HCT116 (cell line): ENCODE measurements around the gene DNM1. TPM values are rescaled to one million over a fixed set of nuclear protein-coding genes. Genes with fewer than 3 reads are reported as not detected.

Experiments
- ATAC-seq: fragments of 200-7000 bp; cut with Tn5 transposase; 2 replicates; pipeline ENCODE4 v1.9.1; 2020; ENCODE audit warnings: mild to moderate bottlenecking, moderate library complexity
- BruUV-seq: library from RNA; stranded (reverse); fragments of 400-500 nt; replicated peaks from 2 replicates; lab custom pipeline; 2021; lab: Mats Ljungman, UMichigan
- CTCF ChIA-PET: fragments of 300-600 bp; sonication (Branson Sonifier 250); formaldehyde crosslinking; loops from one replicate; lab custom pipeline; 2021; ENCODE audit warnings: antibody characterized with exemption; lab: Charles Lee
- POLR2A ChIA-PET: fragments of 300-600, 350-600 bp; sonication (Branson Sonifier 250); formaldehyde crosslinking; loops from one replicate; lab custom pipeline; 2021; ENCODE audit warnings: antibody characterized with exemption; lab: Charles Lee
- RAD21 ChIA-PET, 2 experiments: fragments of 300-600 bp; sonication (Branson Sonifier 250); formaldehyde crosslinking; loops; one replicate each; lab custom pipeline; 2023; ENCODE audit warnings: low total read pairs in 2 of 2; ENCODE audit not compliant: uncharacterized antibody in 2 of 2, unreplicated experiment in 2 of 2, low non-redundant PET in 1 of 2; lab: Charles Lee
- DNase-seq: peaks from one replicate; pipeline ENCODE4 v3.0.0-alpha.2; 2010; ENCODE audit warnings: low read depth, low spot score
- H2AFZ ChIP-seq: fragments of 200-600 bp; shearing (Covaris generic), sonication (generic); 2 replicates; pipeline ENCODE4 v1.6.1; 2017; ENCODE audit warnings: low read depth, mixed run types, mixed read lengths, antibody characterized with exemption, low read length; ENCODE audit not compliant: poor library complexity, severe bottlenecking
- H3K27ac ChIP-seq: 2 replicates; pipeline ENCODE4 v1.5.1; 2012; ENCODE audit warnings: low read depth, low read length
- H3K27me3 ChIP-seq: fragments of 200-600 bp; sonication (generic); 2 replicates; pipeline ENCODE4 v1.6.1; 2016; ENCODE audit warnings: mixed run types, low read length, mixed read lengths; ENCODE audit not compliant: insufficient read depth
- H3K36me3 ChIP-seq, 2 experiments: fragments of 200-500 bp in 1 of 2; fragments of 200-600 bp in 1 of 2; sonication (Bioruptor generic) in 1 of 2; sonication (generic) in 1 of 2; 2 replicates each; pipeline versions ENCODE4 v1.5.1 to v1.6.1; 2014 to 2016; ENCODE audit warnings: low read length in 2 of 2, inconsistent platforms in 1 of 2, mixed read lengths in 1 of 2, mixed run types in 1 of 2; ENCODE audit not compliant: insufficient read depth in 2 of 2, control insufficient read depth in 1 of 2
- H3K4me1 ChIP-seq, 2 experiments: fragments of 200-600 bp in 1 of 2; sonication (generic) in 1 of 2; 2 replicates each; pipeline versions ENCODE4 v1.5.1 to v1.6.1; 2012 to 2017; ENCODE audit warnings: low read length in 2 of 2, inconsistent platforms in 1 of 2, mild to moderate bottlenecking in 1 of 2, mixed read lengths in 1 of 2, mixed run types in 1 of 2, moderate library complexity in 1 of 2; ENCODE audit not compliant: insufficient read depth in 2 of 2, control insufficient read depth in 1 of 2
- H3K4me2 ChIP-seq: fragments of 200-600 bp; sonication (generic); 2 replicates; pipeline ENCODE4 v1.6.1; 2017; ENCODE audit warnings: mixed run types, low read length, mixed read lengths
- H3K4me3 ChIP-seq, 2 experiments: fragments of 200-600 bp in 1 of 2; sonication (generic) in 1 of 2; replicated peaks in 1 of 2; 2 replicates each; pipeline ENCODE4 v1.5.1; 2011 to 2016; ENCODE audit warnings: low read length in 2 of 2, control low read depth in 1 of 2, low read depth in 1 of 2, mild to moderate bottlenecking in 1 of 2, mixed read lengths in 1 of 2, mixed run types in 1 of 2
- H3K79me2 ChIP-seq: fragments of 200-600 bp; sonication (generic); 2 replicates; pipeline ENCODE4 v1.6.1; 2017; ENCODE audit warnings: mild to moderate bottlenecking, mixed run types, low read length, moderate library complexity, mixed read lengths; ENCODE audit not compliant: insufficient read depth
- H3K9ac ChIP-seq: fragments of 200-600 bp; sonication (generic); 2 replicates; pipeline ENCODE4 v1.6.1; 2016; ENCODE audit warnings: low read length, mixed read lengths
- H3K9me2 ChIP-seq: fragments of 200-600 bp; sonication (generic), shearing (Covaris generic); 2 replicates; pipeline ENCODE4 v1.6.1; 2017; ENCODE audit warnings: mixed run types, mild to moderate bottlenecking, moderate library complexity; ENCODE audit not compliant: insufficient read depth
- H3K9me3 ChIP-seq, 2 experiments: fragments of 200-500 bp in 1 of 2; fragments of 200-600 bp in 1 of 2; sonication (Bioruptor generic) in 1 of 2; sonication (generic) in 1 of 2; 2 replicates each; pipeline ENCODE4 v1.6.1; 2014 to 2017; ENCODE audit warnings: low read length in 2 of 2, mixed read lengths in 2 of 2, inconsistent platforms in 1 of 2, low read depth in 1 of 2, mild to moderate bottlenecking in 1 of 2, mixed run types in 1 of 2, moderate library complexity in 1 of 2; ENCODE audit not compliant: control insufficient read depth in 1 of 2, insufficient read depth in 1 of 2
- H4K20me1 ChIP-seq: fragments of 200-600 bp; sonication (generic), shearing (Covaris generic); 2 replicates; pipeline ENCODE4 v1.6.1; 2017; ENCODE audit warnings: mixed run types, mild to moderate bottlenecking, moderate library complexity; ENCODE audit not compliant: insufficient read depth
- CBX3 ChIP-seq: IDR thresholded peaks from 2 replicates; pipeline ENCODE4 v1.6.1; 2012; ENCODE audit warnings: low read depth
- FOSL1 ChIP-seq: IDR thresholded peaks from 2 replicates; pipeline ENCODE4 v1.6.1; 2012; ENCODE audit warnings: low read depth
- JUND ChIP-seq: IDR thresholded peaks from 2 replicates; pipeline ENCODE4 v1.6.1; 2012
- POLR2A ChIP-seq: IDR thresholded peaks from 2 replicates; pipeline ENCODE4 v1.7.0; 2011; ENCODE audit warnings: borderline replicate concordance; ENCODE audit not compliant: insufficient read depth, insufficient read length; ENCODE audit errors: extremely low read depth
- RAD21 ChIP-seq: IDR thresholded peaks from 2 replicates; pipeline ENCODE4 v1.6.1; 2012; ENCODE audit warnings: low read depth, mild to moderate bottlenecking
- SRF ChIP-seq: IDR thresholded peaks from 2 replicates; pipeline ENCODE4 v1.6.1; 2012; ENCODE audit warnings: low read depth
- TCF7L2 ChIP-seq: IDR thresholded peaks from 2 replicates; pipeline ENCODE4 v1.7.0; 2011; ENCODE audit warnings: borderline replicate concordance, inconsistent platforms; ENCODE audit not compliant: insufficient read depth, insufficient read length; ENCODE audit errors: extremely low read depth
- ZFX ChIP-seq: fragments of 450-650 bp; IDR thresholded peaks from 2 replicates; pipeline ENCODE4 v1.6.1; 2017
- intact Hi-C: fragments of 100-400 bp; cut with micrococcal nuclease; formaldehyde crosslinking; loops from 2 replicates; pipeline ENCODE4 v1.10.0; 2022
- total RNA-seq: library from RNA; stranded (reverse); gene quantifications from one replicate; pipeline ENCODE4 v1.2.1, GENCODE V29; 2021; ENCODE audit not compliant: unreplicated experiment
- TF ChIP-seq, protein P1 (sequence below), 3 experiments: fragments of 200-600 bp in 1 of 3; sonication (generic) in 1 of 3; IDR thresholded peaks in 2 of 3; conservative IDR thresholded peaks in 1 of 3; 2 replicates each; pipeline ENCODE4 v1.5.1; 2012 to 2017; ENCODE audit warnings: low read depth in 2 of 3, low read length in 2 of 3, antibody characterized with exemption in 1 of 3, borderline replicate concordance in 1 of 3, control low read depth in 1 of 3, mild to moderate bottlenecking in 1 of 3, mixed read lengths in 1 of 3, mixed run types in 1 of 3, moderate library complexity in 1 of 3; ENCODE audit not compliant: insufficient read depth in 1 of 3
- TF ChIP-seq, protein P2 (sequence below): IDR thresholded peaks from 2 replicates; pipeline ENCODE4 v1.6.1; 2012

Gene DNM1
- total RNA-seq, 1 experiment from 2014 or later: 12.0 TPM

DNA sequence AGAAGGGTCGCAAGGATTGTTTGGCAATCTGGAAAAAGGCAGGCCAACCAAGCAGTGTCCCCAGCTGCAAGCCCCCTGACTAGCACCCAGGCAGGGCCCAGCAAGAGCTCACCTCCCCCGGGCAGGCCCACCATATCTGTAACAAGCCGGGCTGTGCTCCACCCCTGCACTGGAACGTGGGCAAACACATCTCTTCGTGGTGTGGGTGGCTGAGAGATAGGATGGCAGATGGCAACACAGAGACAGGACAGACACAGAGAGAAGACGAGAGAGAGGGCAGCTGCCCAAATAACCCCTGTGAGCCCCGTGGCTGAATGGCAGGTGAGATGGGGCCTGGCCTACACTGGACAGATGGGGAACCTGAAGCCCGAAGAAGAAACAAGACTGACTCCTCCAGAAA is 33.7 kb upstream of the DNM1 start (continued):
- TF ChIP-seq, protein P1, sequence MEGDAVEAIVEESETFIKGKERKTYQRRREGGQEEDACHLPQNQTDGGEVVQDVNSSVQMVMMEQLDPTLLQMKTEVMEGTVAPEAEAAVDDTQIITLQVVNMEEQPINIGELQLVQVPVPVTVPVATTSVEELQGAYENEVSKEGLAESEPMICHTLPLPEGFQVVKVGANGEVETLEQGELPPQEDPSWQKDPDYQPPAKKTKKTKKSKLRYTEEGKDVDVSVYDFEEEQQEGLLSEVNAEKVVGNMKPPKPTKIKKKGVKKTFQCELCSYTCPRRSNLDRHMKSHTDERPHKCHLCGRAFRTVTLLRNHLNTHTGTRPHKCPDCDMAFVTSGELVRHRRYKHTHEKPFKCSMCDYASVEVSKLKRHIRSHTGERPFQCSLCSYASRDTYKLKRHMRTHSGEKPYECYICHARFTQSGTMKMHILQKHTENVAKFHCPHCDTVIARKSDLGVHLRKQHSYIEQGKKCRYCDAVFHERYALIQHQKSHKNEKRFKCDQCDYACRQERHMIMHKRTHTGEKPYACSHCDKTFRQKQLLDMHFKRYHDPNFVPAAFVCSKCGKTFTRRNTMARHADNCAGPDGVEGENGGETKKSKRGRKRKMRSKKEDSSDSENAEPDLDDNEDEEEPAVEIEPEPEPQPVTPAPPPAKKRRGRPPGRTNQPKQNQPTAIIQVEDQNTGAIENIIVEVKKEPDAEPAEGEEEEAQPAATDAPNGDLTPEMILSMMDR (IDR thresholded peaks at IDR 0.05 in 2 of 3, conservative IDR thresholded peaks at IDR 0.05 in 1 of 3; ENCODE audit: borderline replicate concordance in 1 of 3, insufficient read depth in 1 of 3, low read depth in 2 of 3, low read length in 2 of 3): no peak
- TF ChIP-seq TCF7L2 (no peak), ZFX (no peak), POLR2A (no peak), SRF (no peak)

DNA sequence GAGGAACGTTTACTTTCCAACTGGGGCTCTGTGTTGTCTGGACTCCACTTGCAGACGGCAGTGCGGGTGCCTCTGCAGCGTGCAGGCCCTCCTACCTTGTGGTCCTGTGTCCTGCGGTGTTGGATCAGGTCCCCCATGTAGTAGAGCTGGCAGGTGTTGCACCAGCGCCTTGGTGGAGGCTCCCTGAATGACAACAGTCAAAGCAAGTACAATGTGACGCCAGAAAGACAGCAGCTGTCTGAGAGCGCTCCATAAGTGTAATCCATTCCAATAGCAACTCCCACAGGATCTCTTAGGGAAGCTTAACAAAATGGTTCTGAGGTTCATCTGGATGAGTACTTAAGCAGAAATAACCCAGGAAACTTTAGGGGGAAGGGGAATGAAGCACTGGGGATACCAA is 33.3 kb upstream of the DNM1 start:
- H3K36me3 ChIP-seq: peaks cover 16 to 29% of the 10 kb centered on the region in 2 experiments
- TF ChIP-seq RAD21: no peak
- TF ChIP-seq CBX3: no peak
- no peak for TF ChIP-seq FOSL1
- TF ChIP-seq, protein P2, sequence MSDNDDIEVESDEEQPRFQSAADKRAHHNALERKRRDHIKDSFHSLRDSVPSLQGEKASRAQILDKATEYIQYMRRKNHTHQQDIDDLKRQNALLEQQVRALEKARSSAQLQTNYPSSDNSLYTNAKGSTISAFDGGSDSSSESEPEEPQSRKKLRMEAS: no peak
- no peak for TF ChIP-seq JUND
- H3K79me2 ChIP-seq: no peaks in the 10 kb centered on the region
- H4K20me1 ChIP-seq: no peaks in the 10 kb centered on the region
- intact Hi-C loops: no loop called here
- H3K4me1 ChIP-seq: no peaks in the 10 kb centered on the region
- H3K4me2 ChIP-seq: no peak overlapping the region
- no peak overlapping the region for H3K27ac ChIP-seq
- H3K9me3 ChIP-seq: no peaks in the 10 kb centered on the region
- POLR2A ChIA-PET: no interaction called here
- DNase-seq: no peak
- no peak overlapping the region for H3K9ac ChIP-seq
- no peak for ATAC-seq
- RAD21 ChIA-PET: no interaction called here
- H3K27me3 ChIP-seq: no peaks in the 10 kb centered on the region
- no peaks in the 10 kb centered on the region for H3K9me2 ChIP-seq
- H2AFZ ChIP-seq: no peak overlapping the region
- CTCF ChIA-PET: no interaction called here
- no peak overlapping the region for H3K4me3 ChIP-seq
- BruUV-seq: no TSS peak
